Stimulated activated CD8-positive, alpha-beta memory T cell treated with anti-CD3 and anti-CD28 coated beads, Interleukin-15, amount 100 ng/mL, for 1 hour (primary cell): ENCODE measurements around the gene SMARCD1.

Source experiments
- DNase-seq: peaks from one replicate; pipeline ENCODE4 v3.0.0-alpha.2; 2020; ENCODE audit warnings: low read depth

The SMARCD1 gene

DNA sequence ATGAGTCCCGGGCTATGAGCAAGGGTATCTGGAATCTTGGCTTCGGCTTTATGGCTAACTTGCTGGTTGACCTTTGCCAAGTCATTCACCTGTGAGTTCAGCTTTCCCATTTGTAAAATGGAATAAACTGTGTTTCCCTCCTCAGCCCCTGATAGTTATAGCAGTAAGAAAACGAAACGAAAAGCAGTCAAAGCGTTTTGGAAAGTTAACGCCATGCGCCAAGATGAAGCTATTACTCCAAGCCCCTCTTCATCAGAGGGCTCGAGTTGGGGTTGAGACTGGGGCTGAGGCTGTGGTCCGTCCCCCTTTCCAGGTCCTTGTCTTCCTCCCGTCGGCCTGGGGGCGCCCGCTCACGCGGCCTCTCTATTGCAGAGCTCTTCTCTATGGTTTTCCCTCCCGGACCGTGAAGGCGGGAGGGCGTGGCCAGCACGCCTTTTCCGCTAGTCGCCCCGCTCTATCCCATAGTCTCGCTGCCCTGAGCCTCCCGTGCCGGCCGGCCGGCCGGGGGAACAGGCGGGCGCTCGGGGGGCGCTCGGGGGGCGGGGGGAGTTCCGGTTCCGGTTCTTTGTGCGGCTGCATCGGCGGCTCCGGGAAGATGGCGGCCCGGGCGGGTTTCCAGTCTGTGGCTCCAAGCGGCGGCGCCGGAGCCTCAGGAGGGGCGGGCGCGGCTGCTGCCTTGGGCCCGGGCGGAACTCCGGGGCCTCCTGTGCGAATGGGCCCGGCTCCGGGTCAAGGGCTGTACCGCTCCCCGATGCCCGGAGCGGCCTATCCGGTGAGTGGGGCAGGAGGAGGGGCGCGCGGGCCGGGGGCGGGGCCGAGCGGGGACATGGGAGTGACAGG lies at the start of gene SMARCD1:
Gene SMARCD1, plus strand, starts transcription at position 568 of the 840 bp plus-strand sequence. Its CDS starts 28 bp downstream, at position 596.
- peak; percentile 65 for DNase-seq

DNA sequence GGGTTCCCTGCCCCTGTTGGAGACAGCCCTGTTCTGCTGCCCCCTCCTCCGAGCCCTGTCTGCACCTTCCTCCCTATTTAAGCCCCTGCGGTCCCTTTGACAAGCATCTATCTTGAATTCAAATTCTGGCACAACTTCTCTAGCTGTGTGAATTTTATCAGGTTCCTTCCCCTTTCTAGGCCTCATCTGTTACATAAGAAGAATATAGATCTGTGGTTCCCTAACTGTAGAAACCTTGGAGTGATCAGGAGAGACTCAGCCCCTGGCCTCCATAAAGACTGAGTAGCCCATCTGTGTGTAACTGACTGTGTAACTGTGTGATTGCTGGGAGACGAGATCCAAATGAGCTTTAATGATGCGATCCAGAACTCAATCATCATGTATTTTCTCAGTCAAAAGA lies 46.8 kb upstream of the SMARCD1 start:
- no peak for DNase-seq

DNA sequence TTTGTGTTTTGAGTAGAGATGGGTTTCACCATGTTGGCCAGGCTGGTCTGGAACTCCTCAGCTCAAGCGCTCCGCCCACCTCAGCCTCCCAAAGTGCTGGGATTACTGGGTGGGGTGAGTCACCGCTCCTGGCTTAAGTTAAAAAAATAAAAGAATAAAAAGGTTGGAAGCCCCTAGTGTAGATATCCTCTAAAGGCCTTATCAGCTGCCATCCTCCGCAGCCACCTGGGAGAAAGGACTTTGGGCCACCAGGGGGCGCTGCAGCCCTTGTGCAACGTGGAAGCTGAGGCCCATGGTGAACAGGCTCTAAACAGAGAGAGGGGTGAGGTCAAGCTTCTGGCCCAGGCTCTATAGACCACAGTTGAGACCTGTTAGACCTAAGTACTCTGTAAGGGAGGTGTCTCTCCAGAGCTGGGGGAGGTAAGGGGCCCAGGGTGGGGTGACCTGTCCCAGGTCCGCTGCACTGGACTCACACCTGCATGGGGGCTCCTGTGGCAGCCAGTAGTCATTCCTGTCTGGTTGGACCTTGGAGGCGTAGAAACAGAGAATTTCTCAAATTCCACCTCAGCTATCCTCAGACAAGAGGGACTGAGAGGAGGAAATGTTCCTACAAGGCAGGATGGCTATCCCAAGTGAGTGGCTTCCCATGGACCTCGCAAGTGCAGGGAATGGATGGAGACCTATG lies 45.8 kb upstream of the SMARCD1 start:
- peak; percentile 82 for DNase-seq

DNA sequence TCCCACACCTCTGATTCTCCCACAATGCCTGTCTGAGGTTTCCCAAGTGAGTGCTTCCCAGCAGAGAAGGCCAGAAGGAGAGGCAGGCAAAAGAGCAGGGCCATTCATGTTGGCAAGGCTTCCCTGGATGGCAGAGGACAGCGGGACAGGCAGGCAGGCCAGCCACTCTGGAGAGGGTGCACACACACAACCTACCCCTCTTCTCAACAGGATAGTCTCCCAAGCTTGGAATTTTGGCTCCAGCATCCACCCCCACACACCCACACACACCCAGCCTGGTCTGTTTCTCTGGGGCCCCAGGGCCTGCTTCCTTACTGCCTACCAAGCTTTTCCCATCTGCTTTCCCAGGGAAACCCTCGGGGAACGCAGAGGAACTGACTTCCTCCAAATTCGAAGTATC lies 44.5 kb upstream of the SMARCD1 start:
- DNase-seq: no peak

DNA sequence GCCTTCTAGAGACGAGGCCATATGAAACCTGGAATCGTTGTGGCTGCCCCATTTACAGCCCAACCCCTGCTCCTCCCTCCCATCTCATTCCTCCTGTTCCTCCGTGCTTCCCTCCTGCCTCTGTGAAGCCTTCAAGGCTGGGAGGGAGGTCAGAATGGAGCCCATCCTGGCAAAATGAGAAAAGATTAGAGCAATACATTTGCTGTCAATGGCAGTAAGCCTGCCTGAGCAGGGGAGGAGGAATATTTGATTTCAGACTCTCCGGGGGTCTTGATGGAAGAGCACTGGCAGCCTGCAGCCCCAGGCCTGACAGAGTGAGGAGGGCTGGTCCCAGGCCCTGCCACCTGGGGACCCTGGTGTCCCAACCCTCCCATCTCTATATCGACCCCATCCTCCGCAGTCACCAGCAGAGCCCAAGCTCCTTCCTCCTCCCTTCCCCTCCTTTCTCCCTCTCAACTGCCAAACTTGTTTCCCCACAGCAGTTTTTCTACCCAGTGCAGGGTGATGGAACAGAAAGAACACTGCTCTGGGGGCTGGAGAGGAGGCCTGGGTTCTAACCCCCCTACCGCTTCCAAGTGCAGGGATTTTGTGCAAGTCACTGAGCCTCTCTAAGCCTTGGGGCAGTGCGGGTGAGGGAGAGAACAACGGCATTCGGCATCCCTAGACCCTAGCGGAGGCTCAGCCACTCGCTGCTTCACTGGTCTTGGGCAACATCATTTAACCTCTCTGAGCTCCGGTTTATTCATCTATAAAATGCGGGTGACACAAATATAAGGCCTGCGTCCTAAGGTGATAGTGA lies 43.9 kb upstream of the SMARCD1 start:
- no peak for DNase-seq

DNA sequence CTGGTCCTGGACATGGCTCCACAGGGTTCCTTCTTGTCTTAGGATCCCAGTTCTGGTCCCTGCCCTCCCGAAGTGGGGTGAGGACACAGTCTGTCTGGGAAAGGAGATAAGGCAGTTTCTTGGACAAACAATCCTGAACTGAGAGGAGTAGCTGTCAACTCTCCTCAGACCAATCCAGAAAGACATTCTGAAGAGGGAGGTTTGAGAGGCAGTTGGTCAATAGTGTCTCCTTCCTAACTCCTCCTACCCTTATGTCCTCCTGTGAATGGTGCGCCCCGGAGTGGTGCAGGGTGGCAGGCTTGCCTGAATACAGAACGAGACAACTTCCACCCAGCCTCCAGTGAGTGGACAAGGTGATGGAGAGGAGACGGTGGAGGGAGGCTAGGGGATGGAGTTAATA lies 43.2 kb upstream of the SMARCD1 start:
- DNase-seq: no peak

DNA sequence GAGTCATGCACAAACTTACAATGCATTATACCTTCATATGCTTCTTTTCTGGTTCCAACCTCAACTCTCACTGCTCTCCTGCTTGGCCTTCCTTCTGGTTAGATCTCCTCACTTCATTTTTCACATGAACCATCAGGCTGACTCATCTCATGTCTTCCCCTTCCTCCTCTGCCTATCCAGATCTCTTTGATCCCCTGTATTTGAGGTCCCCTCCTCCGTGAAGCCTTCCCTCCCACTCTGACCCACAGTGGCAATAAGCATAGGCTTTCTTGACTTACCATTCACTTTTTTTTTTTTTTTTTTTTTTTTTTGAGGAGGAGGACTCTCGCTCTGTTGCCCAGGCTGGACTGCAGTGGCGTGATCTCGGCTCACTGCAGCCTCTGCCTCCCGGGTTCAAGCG lies 42.4 kb upstream of the SMARCD1 start:
- DNase-seq: no peak

DNA sequence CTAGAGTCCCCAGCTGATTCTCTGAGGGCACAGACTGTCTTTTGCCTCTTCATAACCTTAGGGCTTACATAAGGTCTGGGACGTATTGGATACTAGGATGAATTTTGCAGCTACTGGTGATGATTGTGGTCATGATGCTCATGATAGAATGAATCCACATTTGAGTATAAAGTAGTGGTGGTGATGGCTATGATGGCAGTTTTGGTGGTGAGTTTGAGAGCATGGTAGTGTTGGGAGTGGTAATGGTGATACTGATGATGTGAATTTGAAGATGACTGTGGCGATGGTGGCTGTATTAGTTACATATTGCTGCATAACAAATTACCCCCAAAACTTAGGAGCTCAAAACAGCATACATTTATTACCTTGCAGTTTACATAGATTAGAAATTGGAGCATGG lies 41.8 kb upstream of the SMARCD1 start:
- DNase-seq: no peak

DNA sequence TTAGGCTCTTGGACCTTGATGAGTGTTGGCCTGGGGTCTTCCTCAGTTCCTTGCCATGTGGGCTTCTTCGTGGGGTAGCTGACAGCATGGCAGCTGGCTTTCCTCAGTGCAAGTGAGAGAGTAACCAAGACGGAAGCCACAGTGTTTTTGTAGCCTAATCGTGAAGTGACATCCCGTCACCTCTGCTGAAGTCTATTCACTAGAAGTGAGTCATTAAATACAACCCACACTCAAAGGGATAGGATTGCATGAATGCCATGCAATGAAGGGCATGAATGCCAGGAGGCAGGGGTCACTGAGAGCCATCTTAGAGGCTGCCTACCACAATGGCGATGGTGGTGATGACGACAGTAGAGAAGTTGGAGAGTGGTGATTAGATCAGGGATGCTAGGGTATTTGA lies 41.3 kb upstream of the SMARCD1 start:
- no peak for DNase-seq

DNA sequence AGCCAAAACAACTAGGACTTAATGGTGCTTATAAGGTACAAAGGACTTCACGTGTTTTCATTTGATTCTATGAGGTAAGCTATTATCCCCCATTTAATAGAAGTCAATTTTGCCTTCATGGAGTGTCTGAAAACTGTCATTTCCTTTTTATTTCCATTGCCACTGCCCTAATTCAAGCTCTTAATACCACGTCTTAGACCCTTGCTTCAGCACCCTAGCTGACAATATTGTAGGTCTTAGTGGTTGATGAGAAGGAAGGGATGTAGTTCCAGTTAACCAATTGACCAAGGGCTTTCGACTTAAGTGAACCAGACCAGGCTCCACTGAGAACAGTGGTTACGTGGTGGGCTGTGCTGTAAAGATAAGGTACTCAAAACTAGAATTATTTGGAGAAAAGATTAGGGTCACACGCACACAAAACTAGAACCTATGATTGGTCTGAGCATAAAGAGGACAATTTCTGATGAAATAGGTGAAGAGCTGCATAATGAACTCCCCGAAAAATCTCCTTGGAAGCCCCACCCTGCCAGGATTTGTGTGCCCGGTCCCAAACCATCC lies 37.4 kb upstream of the SMARCD1 start:
- no peak for DNase-seq

DNA sequence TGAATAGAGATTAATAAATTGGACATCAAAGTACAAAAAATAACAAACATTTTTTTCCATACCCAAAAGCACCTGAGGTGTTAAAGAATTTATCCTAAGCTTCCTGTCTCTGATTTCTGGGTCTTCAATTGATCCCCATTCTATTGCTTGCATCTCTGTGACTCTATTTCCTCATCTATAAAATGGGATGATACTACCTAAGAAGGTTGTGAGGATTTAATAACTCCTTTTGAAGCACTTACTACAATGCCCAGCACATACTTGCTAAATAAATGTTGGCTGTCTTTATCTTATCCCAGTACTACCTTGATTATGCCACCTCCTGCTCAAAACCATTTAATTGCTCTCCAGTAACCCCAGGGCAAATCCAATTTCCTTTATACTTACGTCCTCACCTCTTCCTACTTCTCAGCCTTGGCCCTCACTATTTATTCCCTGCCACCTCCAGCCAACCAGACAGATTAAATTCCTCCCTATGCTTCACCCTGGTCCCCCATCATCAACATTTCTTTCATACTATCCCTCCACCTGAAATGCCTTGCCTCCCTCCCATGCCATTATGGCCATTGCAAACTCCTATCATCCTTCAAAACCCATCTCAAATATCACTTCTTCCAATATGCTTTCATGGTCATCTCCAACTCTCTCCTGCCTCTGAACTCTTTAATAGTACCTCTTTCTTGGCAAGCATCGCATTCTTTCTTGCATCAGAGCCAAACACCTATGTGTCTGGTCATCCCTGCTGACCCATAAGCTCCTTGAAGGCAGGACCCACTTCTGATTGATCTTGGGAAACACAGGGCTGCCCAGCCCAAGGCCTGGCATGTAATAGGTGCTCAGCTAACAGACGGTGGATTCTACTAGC lies 35.7 kb upstream of the SMARCD1 start:
- DNase-seq: no peak

DNA sequence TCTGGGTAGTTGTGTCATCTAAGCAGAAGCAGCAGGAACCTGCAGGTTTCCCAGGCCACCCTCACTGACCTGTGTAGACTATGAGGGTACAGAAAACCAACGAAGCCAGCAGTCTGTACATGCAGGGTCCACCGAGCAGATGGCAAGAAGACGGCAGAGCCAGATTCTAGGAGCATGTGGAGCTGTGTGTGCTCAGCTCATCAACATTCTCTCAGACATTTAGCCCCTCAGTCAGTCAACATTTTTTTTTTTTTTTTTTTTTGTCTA lies 35.1 kb upstream of the SMARCD1 start:
- no peak for DNase-seq

DNA sequence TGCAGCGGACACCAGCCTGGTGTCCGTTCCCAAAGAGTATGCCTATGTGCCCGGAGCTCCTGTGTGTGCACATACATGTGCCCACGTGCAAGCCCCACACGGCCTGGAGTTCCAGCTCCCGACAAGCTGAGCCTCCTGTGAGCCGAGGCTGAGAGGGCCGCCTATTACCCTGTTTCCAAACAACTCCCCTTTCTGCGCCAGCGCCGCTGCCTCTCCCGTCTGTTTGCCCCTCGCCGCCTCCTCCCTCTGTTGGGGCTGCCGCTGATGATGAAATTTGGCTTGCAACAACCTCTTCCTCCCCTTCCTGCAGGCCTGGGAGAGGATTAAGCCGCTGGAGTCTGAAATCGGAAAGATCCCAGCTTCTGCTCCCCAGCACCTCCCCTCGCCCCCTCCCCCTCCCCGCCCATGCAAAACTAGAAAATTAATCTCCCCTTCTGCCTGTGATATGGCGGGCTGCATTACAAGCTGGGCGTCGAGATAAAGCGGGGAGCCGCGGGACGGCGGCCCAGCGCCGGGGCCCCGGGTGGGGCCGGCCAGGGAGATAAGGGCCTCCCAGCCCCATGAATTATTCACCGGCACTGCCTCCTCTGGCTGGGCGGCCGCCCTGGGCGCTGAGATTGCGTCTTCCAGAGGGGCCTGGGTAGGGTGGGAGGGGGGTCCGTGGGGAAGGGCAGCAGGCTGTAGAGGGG lies 34.6 kb upstream of the SMARCD1 start:
- DNase-seq: no peak

DNA sequence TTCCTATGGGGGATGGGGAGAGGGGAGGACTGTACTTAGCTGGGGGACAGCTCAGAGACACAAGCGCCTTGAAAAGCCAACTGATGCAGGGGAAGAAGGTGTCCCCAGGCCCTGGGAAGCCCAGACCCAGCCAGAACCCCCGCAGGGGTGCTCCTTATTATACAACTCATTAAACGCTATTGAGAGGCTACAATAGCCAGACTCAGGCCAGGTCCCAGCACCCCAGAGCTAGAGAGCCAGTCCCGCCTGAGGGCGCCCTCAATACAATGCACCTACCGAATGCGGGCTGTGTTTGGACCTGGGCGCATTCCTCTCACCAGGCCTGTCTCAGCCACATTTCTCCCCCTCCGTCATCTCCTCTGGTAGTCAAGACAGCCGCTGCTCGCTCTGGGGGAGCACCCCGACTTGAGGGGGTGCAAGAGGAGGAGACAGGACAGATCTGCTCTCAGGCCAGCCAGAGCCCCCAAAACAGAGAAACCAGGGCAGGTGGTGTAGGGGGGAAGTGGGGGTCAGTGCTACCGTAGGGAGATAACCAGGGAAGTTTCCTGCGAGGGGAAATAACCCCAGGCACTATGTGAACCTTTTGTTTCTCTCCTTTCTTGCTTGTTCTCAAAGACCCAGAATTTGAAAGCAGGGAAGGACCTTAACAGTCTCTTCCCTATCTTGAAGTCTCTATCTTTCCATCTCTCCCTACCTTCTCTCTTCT lies 33.9 kb upstream of the SMARCD1 start:
- DNase-seq: no peak

DNA sequence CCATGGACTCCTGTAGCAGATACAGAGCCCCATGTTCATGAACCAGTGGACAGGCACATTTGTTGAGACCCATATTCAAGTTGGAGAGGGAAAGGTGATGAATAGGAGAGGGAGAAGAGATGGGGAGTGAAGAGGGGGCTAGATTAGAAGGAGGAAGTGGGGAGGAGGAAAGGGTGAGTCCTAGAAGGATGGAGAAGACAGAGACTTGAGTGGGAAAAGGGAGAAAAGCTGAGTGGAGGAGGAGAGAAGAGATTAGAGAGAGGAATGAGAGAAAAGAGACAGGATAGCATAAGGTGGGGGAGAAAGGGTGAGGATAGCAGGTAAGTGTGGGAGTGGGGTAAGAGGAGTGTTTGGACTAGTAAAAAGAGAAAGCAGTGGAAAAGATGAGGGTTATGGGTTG lies 32.6 kb upstream of the SMARCD1 start:
- no peak for DNase-seq

DNA sequence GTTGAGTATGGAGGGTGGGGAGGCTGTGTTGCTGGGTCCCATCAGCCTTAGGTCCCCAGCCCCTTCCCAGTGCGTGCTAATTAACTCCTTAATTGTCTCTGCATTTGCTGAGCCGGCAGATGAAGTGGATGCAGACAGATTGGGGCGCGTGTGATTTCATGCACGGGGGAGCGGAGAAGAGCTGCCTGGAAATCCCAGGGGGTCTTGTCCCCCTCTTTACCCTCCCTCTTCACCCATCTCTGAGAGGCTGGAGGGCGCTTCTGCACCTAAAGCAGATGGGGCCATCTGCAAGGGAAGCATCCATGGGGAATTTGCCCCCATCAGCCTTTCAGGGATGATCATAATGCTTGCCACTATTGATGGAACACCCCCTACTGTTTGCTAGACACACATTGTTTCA lies 32.2 kb upstream of the SMARCD1 start:
- no peak for DNase-seq

DNA sequence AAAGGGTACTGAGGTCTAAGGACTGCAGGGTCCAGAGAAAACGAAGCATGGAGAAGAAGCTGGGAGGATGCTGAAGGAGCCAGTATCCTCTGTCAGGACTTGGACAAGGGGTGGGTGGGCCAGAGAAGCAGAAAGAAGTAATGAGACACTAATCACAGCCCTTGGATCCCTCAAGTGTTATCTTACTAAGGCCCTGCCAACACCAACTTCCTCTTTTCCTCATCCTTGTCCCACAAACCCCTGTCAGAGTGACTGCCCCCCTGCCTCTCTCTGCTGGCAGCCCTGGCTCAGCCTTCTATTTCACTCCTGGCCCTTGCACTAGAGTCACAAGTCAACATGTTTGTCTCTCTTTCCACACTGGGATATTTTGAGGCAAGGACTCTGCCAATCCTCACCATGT lies 31.6 kb upstream of the SMARCD1 start:
- no peak for DNase-seq

DNA sequence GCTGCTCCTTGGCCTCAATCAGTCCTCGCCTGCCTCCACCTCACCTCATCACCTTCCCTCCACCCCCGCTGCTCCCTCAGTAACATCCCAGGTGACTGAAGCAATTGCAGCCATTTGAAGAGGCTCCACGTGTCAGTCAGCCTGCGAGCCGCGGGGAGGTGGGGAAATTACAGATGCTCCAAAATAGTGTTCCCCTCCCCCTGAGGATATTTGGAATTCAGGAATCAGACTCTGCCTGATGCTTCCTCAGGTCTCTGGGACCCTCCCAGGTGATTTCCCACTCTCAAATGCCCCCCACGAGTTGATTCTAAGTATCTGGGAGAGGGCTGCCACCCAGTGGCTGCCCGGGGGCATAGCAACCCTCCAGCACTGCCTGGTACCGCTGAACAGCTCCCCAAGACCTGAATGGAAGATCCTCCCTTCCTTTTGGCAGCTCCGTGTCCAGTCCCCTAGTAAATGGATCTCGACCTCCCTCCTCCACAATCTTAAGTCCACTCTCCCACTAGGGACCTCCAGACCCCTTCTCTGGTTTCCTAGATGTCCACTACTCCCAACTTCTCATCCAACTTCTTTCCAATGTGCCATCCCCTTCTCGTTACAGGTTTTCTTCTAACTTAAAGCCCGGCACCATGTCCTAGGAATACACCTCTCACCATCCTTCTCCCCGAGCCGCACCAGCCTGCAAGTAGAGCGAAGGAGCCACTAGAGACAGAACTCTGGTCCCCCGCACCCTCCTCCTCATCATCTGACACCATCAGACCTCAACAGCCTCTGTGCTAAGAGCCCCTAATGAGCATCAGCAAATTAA lies 29.1 kb upstream of the SMARCD1 start:
- DNase-seq: no peak

DNA sequence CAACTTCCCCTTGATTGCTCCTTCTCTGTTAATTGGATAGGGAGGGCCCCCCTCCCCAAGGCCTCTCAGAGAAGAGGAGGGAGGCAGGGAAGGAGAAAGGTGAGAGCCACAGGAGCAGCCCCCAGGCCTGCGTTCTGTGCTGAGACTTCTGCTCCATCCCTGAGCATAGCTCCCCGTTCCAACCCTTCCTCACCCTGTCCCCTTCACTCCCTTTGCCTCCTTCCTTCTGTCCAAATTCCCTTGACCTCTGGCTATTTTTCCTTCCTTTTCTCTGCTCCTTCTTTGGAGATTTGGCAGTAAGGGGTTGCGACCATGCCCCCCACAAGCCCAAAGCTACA lies 28.5 kb upstream of the SMARCD1 start:
- DNase-seq: no peak
